Anterior cingulate cortex (tissue), 58 donors: ENCODE measurements around the gene UBR4.

Experiments
- DNase-seq, 58 donors: peaks; one replicate each; lab custom pipeline; 2025; lab: John Stamatoyannopoulos, UW

Gene UBR4

DNA sequence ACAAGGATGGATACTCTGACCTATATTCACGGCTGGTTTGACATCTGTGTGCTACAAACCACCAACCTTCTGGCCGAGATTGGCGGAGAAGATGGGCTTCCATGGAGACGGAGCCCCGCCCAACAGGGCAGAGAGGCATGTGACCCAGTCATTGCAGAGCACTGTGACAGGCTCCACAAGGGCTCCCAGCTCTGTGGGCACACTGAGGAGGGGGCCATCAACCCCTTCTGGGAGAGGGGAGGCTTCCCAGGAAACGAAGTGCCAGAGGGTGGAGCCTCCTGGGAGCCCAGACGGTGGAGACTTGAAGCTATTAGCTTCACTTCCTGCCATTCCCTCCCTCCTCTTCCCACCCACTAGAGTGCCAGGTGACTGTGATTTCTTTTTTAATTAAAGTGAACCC, 182.0 kb downstream of the UBR4 start:
- peak in 3 of 58 donors; percentile 9 to 13 (median 10) for DNase-seq
